PFSK-1 (cell line): ENCODE data around the gene CACNB3.

Experiments used
- POLR2AphosphoS5 ChIP-seq: IDR thresholded peaks from 2 replicates; pipeline ENCODE4 v1.6.1; 2012; ENCODE audit warnings: low read depth, mild to moderate bottlenecking, control low read depth, low read length, moderate library complexity
- SIN3A ChIP-seq: IDR thresholded peaks from 2 replicates; pipeline ENCODE4 v1.6.1; 2012; ENCODE audit warnings: mild to moderate bottlenecking, low read length, moderate library complexity, borderline replicate concordance; ENCODE audit not compliant: insufficient read depth
- TF ChIP-seq, protein P1 (sequence below), 2 experiments: IDR thresholded peaks; 2 replicates each; pipeline versions ENCODE4 v1.6.1 to v1.8.0; 2011 to 2012; ENCODE audit warnings: low read depth in 2 of 2, low read length in 2 of 2, control low read depth in 1 of 2, inconsistent platforms in 1 of 2, mild to moderate bottlenecking in 1 of 2, moderate library complexity in 1 of 2; ENCODE audit not compliant: insufficient read depth in 1 of 2

DNA sequence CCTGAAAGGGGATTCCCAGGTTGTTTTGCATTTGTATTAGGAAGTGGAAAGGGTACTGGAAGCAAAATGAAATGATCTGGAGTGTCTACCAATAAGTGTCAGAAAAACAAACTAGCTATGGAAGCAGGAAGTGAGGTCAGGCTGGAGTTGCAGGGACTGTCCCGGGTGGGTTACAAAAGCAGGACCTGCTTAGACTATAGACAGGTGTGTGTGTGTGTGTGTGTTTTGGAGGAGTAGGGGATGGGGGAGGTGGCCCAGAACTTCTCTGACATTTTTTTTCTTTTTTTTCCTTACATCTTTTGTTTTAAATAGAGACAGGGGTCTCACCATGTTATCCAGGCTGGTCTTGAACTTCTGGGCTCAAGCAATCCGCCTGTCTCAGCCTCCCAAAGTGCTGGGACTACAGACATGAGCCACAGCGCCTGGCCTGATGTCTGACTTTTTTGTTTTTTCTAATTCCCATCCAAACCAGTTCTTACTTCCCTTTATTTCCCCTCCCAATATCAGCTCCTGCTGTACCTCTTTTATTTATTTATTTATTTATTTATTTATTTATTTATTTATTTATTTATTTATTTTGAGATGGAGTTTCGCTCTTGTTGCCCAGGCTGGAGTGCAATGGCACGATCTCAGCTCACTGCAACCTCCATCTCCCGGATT, 47.9 kb downstream of the CACNB3 start:
- TF ChIP-seq POLR2AphosphoS5: no peak
- TF ChIP-seq SIN3A: no peak
- TF ChIP-seq, protein P1, sequence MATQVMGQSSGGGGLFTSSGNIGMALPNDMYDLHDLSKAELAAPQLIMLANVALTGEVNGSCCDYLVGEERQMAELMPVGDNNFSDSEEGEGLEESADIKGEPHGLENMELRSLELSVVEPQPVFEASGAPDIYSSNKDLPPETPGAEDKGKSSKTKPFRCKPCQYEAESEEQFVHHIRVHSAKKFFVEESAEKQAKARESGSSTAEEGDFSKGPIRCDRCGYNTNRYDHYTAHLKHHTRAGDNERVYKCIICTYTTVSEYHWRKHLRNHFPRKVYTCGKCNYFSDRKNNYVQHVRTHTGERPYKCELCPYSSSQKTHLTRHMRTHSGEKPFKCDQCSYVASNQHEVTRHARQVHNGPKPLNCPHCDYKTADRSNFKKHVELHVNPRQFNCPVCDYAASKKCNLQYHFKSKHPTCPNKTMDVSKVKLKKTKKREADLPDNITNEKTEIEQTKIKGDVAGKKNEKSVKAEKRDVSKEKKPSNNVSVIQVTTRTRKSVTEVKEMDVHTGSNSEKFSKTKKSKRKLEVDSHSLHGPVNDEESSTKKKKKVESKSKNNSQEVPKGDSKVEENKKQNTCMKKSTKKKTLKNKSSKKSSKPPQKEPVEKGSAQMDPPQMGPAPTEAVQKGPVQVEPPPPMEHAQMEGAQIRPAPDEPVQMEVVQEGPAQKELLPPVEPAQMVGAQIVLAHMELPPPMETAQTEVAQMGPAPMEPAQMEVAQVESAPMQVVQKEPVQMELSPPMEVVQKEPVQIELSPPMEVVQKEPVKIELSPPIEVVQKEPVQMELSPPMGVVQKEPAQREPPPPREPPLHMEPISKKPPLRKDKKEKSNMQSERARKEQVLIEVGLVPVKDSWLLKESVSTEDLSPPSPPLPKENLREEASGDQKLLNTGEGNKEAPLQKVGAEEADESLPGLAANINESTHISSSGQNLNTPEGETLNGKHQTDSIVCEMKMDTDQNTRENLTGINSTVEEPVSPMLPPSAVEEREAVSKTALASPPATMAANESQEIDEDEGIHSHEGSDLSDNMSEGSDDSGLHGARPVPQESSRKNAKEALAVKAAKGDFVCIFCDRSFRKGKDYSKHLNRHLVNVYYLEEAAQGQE (IDR thresholded peaks at IDR 0.05; ENCODE audit: insufficient read depth in 1 of 2, low read depth in 2 of 2, low read length in 2 of 2): no peak
